Adrenal gland (tissue), 5 donors: ENCODE data around the gene FOXN3.

Source experiments
- POLR2A ChIP-seq, 2 donors: fragments of 450-650 bp; IDR thresholded peaks; one replicate each; pipeline ENCODE4 v1.6.1; 2017; ENCODE audit warnings: antibody characterized with exemption in 2 of 2, mild to moderate bottlenecking in 2 of 2, moderate library complexity in 1 of 2
- TF ChIP-seq, protein P1 (sequence below), 6 experiments: fragments of 450-650 bp in 4 of 6; fragments of 200-600 bp in 2 of 6; sonication (generic) in 1 of 6; IDR thresholded peaks; 1 replicate in 5 of 6; 2 replicates in 1 of 6; pipeline versions ENCODE4 v1.5.1 to v1.8.0; 2016 to 2021; ENCODE audit warnings: antibody characterized with exemption in 6 of 6, mild to moderate bottlenecking in 2 of 6, moderate library complexity in 1 of 6
- donor health status: DM: no; HTN: no; CAD: no.

DNA sequence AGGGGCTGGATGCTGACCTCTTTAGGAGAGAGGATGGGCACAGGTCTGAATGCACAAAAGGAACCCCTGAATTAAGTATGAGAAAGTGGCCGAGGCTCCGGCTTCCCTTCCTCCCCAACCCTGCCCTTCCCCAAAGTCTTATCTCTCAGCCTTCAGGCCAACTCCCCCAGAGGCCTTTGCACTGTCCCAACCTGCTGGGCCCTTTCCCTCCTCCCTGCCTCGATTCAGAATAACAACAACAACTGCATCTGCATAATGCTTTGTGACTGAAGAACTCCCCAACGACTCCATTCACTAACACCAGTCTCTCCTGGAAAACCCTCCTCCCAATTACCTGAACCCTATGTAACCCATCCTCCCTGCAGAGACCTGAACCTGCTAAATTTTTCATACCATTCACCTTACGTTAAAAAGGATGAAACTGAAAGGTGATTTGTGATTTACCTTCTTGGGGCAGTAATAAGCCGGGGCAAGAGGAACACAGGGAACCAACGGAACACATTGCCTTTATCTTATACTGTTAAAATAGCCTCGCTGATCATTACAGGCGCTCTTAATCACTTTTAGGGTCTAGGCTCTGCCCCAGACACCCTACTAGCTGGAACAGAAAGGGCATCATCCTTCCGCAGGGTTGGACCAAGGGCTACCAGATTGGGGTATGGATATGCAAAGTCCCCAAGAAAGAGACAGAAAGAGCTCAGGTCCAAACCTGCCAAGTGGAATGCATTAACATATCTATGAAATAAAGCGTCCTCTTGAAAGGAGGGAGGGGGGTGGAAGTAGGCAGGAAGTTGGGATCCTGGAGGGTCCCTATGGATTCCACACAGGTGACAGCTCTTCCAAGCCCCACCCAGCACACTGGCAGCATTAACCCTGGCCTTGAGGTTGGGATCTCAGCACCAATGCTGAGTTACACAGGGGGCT, 24.2 kb upstream of the FOXN3 start:
- TF ChIP-seq, protein P1, sequence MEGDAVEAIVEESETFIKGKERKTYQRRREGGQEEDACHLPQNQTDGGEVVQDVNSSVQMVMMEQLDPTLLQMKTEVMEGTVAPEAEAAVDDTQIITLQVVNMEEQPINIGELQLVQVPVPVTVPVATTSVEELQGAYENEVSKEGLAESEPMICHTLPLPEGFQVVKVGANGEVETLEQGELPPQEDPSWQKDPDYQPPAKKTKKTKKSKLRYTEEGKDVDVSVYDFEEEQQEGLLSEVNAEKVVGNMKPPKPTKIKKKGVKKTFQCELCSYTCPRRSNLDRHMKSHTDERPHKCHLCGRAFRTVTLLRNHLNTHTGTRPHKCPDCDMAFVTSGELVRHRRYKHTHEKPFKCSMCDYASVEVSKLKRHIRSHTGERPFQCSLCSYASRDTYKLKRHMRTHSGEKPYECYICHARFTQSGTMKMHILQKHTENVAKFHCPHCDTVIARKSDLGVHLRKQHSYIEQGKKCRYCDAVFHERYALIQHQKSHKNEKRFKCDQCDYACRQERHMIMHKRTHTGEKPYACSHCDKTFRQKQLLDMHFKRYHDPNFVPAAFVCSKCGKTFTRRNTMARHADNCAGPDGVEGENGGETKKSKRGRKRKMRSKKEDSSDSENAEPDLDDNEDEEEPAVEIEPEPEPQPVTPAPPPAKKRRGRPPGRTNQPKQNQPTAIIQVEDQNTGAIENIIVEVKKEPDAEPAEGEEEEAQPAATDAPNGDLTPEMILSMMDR (IDR thresholded peaks at IDR 0.05): no peak
- no peak for TF ChIP-seq POLR2A (IDR thresholded peaks at IDR 0.05)
